GM10248 (cell line): ENCODE data around the gene TMEM208.

ENCODE experiments used
- CTCF ChIA-PET: fragments of 300-600 bp; sonication (Branson Sonifier 250); formaldehyde crosslinking; extraction: SDS; loops from one replicate; lab custom pipeline; 2021; ENCODE audit warnings: antibody characterized with exemption; lab: Yijun Ruan, JAX
- POLR2A ChIA-PET: fragments of 350-650 bp; sonication (Branson Sonifier 250); formaldehyde crosslinking; extraction: SDS; loops from one replicate; lab custom pipeline; 2020; ENCODE audit warnings: antibody characterized with exemption; lab: Yijun Ruan, JAX
- DNase-seq: peaks from one replicate; pipeline ENCODE4 v3.0.0; 2012; ENCODE audit errors: extremely low spot score
- CTCF ChIP-seq: IDR thresholded peaks from 2 replicates; pipeline ENCODE4 v1.5.1; 2012; ENCODE audit warnings: mild to moderate bottlenecking, low read depth; ENCODE audit errors: extremely low read depth, missing control alignments, control extremely low read depth

TMEM208 gene

GRCh38 chr16:67257486-67258160, 30.7 kb downstream of the TMEM208 start:
- ChIA-PET CTCF (interaction anchor here (1.0 to 1.3 kb wide), 5 partner anchors 13 to 185 kb away, joined by 3 to 5 read pairs (median 3); no protein-coding TSS in a partner anchor), POLR2A (interaction anchor here (1.2 kb wide), 1 partner anchor 10 kb away, joined by 4 read pairs; the partner anchor contains the start of gene FHOD1)
- no peak for DNase-seq
- TF ChIP-seq CTCF, result no peak

GRCh38 chr16:67258161-67258835, 31.4 kb downstream of the TMEM208 start:
- ChIA-PET POLR2A (interaction anchor here (0.6 to 1.2 kb wide), 2 partner anchors 11 to 503 kb away, joined by 3 to 4 read pairs; partner anchors contain the start of gene FHOD1), CTCF (interaction anchor here (1.1 to 1.3 kb wide), 5 partner anchors 10 to 184 kb away, joined by 3 to 5 read pairs (median 3); partner anchors contain the start of gene SLC9A5)
- DNase-seq, result no peak
- TF ChIP-seq CTCF, result no peak

DNA sequence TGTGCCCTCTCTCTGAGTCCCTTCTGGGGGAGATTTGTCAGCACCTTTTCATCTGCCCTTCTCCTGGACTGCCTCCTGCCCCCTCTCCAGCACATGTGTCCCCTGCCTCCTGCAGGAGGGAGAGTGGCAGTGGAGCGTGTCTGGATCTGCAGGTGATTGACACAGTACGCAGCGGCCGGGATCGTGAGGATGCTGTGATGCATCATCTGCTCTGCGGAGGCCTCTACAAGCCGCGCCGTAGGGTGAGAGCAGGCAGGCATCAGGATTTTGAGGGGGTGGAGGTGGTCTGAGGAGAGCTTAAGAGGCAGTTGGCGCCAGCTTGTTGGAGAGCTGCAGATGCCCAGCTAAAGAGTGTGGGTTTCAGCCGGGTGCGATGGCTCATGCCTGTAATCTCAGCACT, 32.8 kb downstream of the TMEM208 start:
- TF ChIP-seq CTCF, result no peak
- no peak for DNase-seq
- POLR2A ChIA-PET, result no interaction called here
- CTCF ChIA-PET, result interaction anchor here (1.0 to 3.2 kb wide), 18 partner anchors 9 to 261 kb away, joined by 3 to 29 read pairs (median 7); partner anchors contain the start of genes KCTD19 and LRRC36

GRCh38 chr16:67260426-67261063, 33.6 kb downstream of the TMEM208 start:
- ChIA-PET POLR2A (no interaction called here), CTCF (interaction anchor here (0.6 to 3.2 kb wide), 47 partner anchors 8 to 301 kb away, joined by 3 to 29 read pairs (median 4); partner anchors contain the start of genes ATP6V0D1, FHOD1, KCTD19 and LRRC36)
- DNase-seq, result peak; percentile 74
- TF ChIP-seq CTCF, result peak; percentile 71

GRCh38 chr16:67263201-67263600, 36.3 kb downstream of the TMEM208 start:
- DNase-seq, result no peak
- TF ChIP-seq CTCF, result no peak
- POLR2A ChIA-PET, result no interaction called here
- CTCF ChIA-PET, result interaction anchor here (0.7 to 1.5 kb wide), 3 partner anchors 10 to 203 kb away, joined by 3 to 5 read pairs (median 3); partner anchors contain the start of gene TMEM208

DNA sequence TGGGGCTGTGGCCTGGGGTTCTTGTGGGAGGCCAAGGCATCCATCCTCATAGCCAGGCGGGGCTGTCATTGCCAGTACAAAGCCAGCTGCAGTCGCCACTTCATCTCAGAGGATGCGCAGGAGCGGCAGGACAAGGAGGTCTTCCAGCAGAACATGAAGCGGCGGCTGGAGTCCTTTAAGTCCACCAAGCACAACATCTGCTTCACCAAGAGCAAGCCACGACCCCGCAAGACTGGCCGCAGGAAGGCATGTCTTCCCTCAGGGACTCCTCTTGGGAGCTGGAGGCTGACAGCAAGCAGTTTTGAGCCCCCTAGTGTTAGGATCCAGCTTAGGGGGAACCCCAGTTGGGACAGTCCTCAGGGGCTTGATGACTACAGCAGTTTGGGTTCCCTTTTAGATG, 37.3 kb downstream of the TMEM208 start:
- TF ChIP-seq CTCF, result no peak
- ChIA-PET CTCF (interaction anchor here (0.7 to 1.5 kb wide), 4 partner anchors 37 to 202 kb away, joined by 3 to 5 read pairs (median 4); partner anchors contain the start of gene TMEM208), POLR2A (no interaction called here)
- DNase-seq, result no peak
